Uterine smooth muscle cell (primary cell): Measurements from ENCODE around the gene ZFYVE21. TPM values are rescaled to one million over a fixed set of nuclear protein-coding genes. Genes with fewer than 3 reads are reported as not detected.

Experiments
- total RNA-seq: library from RNA; depleted of rRNA; stranded (reverse); fragments of >200 nt; gene quantifications from 2 replicates; pipeline ENCODE4 v1.2.3, GENCODE V29; 2014

Gene ZFYVE21
- total RNA-seq = 54.9 and 76.5 TPM in 2 replicates

GRCh38 chr14:103715052-103716000 lies at the start of gene ZFYVE21, which contains the start of gene XRCC3:
Gene ZFYVE21 (plus strand): TSS chr14:103715810. CDS start chr14:103715842, 32 bp downstream.
Gene XRCC3 (minus strand): TSS chr14:103715451. CDS start chr14:103711087, 4,364 bp downstream.

Other genes starting within 250 kb of the ZFYVE21 start
- gene CKB, start 193.0 kb upstream of the ZFYVE21 start, total RNA-seq = 24.9 and 36.6 TPM in 2 replicates
- gene TRMT61A, start 186.6 kb upstream of the ZFYVE21 start, total RNA-seq = 10.7 and 14.1 TPM in 2 replicates
- gene BAG5, start 153.2 kb upstream of the ZFYVE21 start, total RNA-seq = 29.0 and 30.3 TPM in 2 replicates
- gene COA8, start 152.8 kb upstream of the ZFYVE21 start, total RNA-seq = 16.4 and 18.0 TPM in 2 replicates
- 230 and 244 TPM in 2 replicates for gene KLC1, start 86.6 kb upstream of the ZFYVE21 start, total RNA-seq
- 9.7 and 27.7 TPM in 2 replicates for gene XRCC3, start 359 bp upstream of the ZFYVE21 start, total RNA-seq
- gene PPP1R13B, start 131.8 kb downstream of the ZFYVE21 start, total RNA-seq = 3.4 and 5.8 TPM in 2 replicates
- 0.22 and 2.2 TPM in 2 replicates for gene TDRD9, start 212.6 kb downstream of the ZFYVE21 start, total RNA-seq
- gene RD3L, start 226.7 kb downstream of the ZFYVE21 start, total RNA-seq = not detected in 2 replicates